Suprapubic skin (tissue), 3 donors: ENCODE data around the gene UBAP1L.

ENCODE experiments used
- CTCF ChIP-seq, 2 donors: fragments of 200-600 bp in 1 of 2; fragments of 450-650 bp in 1 of 2; sonication (generic) in 1 of 2; IDR thresholded peaks; one replicate each; pipeline ENCODE4 v1.5.1; 2016 to 2019; ENCODE audit warnings: antibody characterized with exemption in 2 of 2, mild to moderate bottlenecking in 1 of 2, moderate library complexity in 1 of 2
- POLR2A ChIP-seq, 2 donors: fragments of 450-650 bp; IDR thresholded peaks; one replicate each; pipeline ENCODE4 v1.6.1; 2017; ENCODE audit warnings: antibody characterized with exemption in 2 of 2, mild to moderate bottlenecking in 2 of 2, moderate library complexity in 2 of 2

DNA sequence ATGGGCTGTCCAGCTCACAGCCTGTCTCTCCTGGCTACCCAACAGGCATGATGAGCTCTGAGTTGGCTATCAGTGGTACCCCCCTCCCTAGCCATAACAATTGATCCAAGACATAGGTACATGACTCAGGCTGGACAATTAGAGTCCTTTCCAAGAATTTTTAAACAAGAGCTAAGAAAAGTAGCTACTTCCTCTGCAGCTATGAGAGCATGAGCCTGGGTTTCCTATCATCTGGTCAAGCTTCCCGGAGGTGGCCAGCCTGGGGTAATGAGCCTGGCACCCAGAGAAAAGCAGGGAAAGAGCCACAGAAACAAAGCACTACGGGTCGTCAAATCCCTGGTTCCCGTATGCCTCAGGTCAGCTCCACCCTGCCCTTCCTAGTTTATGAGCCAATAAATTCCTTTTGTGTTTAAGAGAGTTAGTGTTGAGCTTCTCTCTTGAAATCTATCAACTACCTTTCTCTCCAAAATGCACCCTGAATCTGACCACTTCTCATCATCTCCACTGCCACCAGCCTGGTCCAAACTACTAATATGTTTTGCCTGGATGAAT, 72.1 kb downstream of the UBAP1L start:
- TF ChIP-seq CTCF (IDR thresholded peaks at IDR 0.05) (no peak), POLR2A (IDR thresholded peaks at IDR 0.05) (no peak)
